SK-N-SH (cell line): ENCODE results near the gene SIRPD. TPM values are rescaled to one million over a fixed set of nuclear protein-coding genes. Genes with fewer than 3 reads are reported as not detected.

Source experiments
- CTCF ChIA-PET: fragments of 300-600, 350-600 bp; formaldehyde crosslinking; extraction: SDS; loops from one replicate; lab custom pipeline; 2021; lab: Yijun Ruan, JAX
- POLR2A ChIA-PET: fragments of 350-600 bp; sonication (Branson Sonifier 250); formaldehyde crosslinking; extraction: SDS; loops from one replicate; lab custom pipeline; 2020; ENCODE audit warnings: antibody characterized with exemption, inconsistent platforms; lab: Yijun Ruan, JAX
- DNase-seq: peaks from one replicate; pipeline ENCODE4 v3.0.0; 2012
- H2AFZ ChIP-seq: fragments of 200-600 bp; sonication (generic); 2 replicates; pipeline ENCODE4 v1.8.1; 2016; ENCODE audit warnings: antibody characterized with exemption, mild to moderate bottlenecking, low read depth
- H3F3A ChIP-seq: fragments of 200-600 bp; sonication (generic); replicated peaks from 2 replicates; pipeline ENCODE3; 2016; ENCODE audit warnings: antibody characterized with exemption, mild to moderate bottlenecking; ENCODE audit not compliant: insufficient read depth
- H3K27ac ChIP-seq, 2 experiments: fragments of 200-500 bp in 1 of 2; fragments of 200-600 bp in 1 of 2; sonication (Bioruptor generic) in 1 of 2; sonication (generic), shearing (Covaris generic) in 1 of 2; 2 replicates each; pipeline versions ENCODE4 v1.5.1 to v1.6.1; 2014 to 2016; ENCODE audit warnings: low read depth in 2 of 2, inconsistent platforms in 1 of 2, low read length in 1 of 2, mild to moderate bottlenecking in 1 of 2, mixed read lengths in 1 of 2
- H3K27me3 ChIP-seq: fragments of 200-600 bp; sonication (generic), shearing (Covaris generic); 2 replicates; pipeline ENCODE4 v1.6.1; 2016; ENCODE audit warnings: mixed run types; ENCODE audit not compliant: insufficient read depth
- H3K36me3 ChIP-seq, 2 experiments: fragments of 200-500 bp in 1 of 2; fragments of 200-600 bp in 1 of 2; sonication (Bioruptor generic) in 1 of 2; sonication (generic) in 1 of 2; replicated peaks in 1 of 2; 2 replicates each; pipeline versions ENCODE3 to v1.5.1; 2014 to 2016; ENCODE audit warnings: low read length in 1 of 2, mild to moderate bottlenecking in 1 of 2; ENCODE audit not compliant: insufficient read depth in 2 of 2, control insufficient read depth in 1 of 2
- H3K4me1 ChIP-seq, 2 experiments: fragments of 200-500 bp in 1 of 2; fragments of 200-600 bp in 1 of 2; sonication (Bioruptor generic) in 1 of 2; sonication (generic), shearing (Covaris generic) in 1 of 2; 2 replicates each; pipeline versions ENCODE4 v1.5.1 to v1.6.1; 2014 to 2016; ENCODE audit warnings: low read depth in 1 of 2, low read length in 1 of 2, mixed run types in 1 of 2; ENCODE audit not compliant: insufficient read depth in 2 of 2, control insufficient read depth in 1 of 2
- H3K4me2 ChIP-seq: fragments of 200-600 bp; sonication (generic), shearing (Covaris generic); 2 replicates; pipeline ENCODE4 v1.6.1; 2017; ENCODE audit warnings: mixed run types
- H3K4me3 ChIP-seq, 2 experiments: fragments of 200-500 bp in 1 of 2; fragments of 200-600 bp in 1 of 2; sonication (Bioruptor generic) in 1 of 2; sonication (generic), shearing (Covaris generic) in 1 of 2; 2 replicates each; pipeline versions ENCODE4 v1.5.1 to v1.8.1; 2014 to 2016; ENCODE audit warnings: low read depth in 2 of 2, inconsistent platforms in 1 of 2, low read length in 1 of 2, mild to moderate bottlenecking in 1 of 2, mixed read lengths in 1 of 2, moderate library complexity in 1 of 2
- H3K79me2 ChIP-seq: fragments of 200-600 bp; sonication (generic); 2 replicates; pipeline ENCODE4 v1.8.1; 2017; ENCODE audit warnings: mild to moderate bottlenecking; ENCODE audit not compliant: insufficient read depth
- H3K9ac ChIP-seq: fragments of 200-600 bp; sonication (generic); 2 replicates; pipeline ENCODE4 v1.6.1; 2017; ENCODE audit warnings: mixed run types
- H3K9me2 ChIP-seq: fragments of 200-600 bp; sonication (generic); 2 replicates; pipeline ENCODE4 v1.6.1; 2017; ENCODE audit warnings: mixed run types
- H3K9me3 ChIP-seq: fragments of 200-600 bp; sonication (generic); 2 replicates; pipeline ENCODE4 v1.6.1; 2017; ENCODE audit warnings: mixed run types, mild to moderate bottlenecking, moderate library complexity
- H4K20me1 ChIP-seq: fragments of 200-600 bp; sonication (generic); 2 replicates; pipeline ENCODE4 v1.6.1; 2017; ENCODE audit warnings: mild to moderate bottlenecking, mixed run types; ENCODE audit not compliant: insufficient read depth
- ELF1 ChIP-seq: IDR thresholded peaks from 2 replicates; pipeline ENCODE4 v1.4.0; 2012
- EP300 ChIP-seq, 2 experiments: IDR thresholded peaks; 2 replicates each; pipeline versions ENCODE4 v1.4.0 to v1.6.1; 2012; ENCODE audit warnings: borderline replicate concordance in 1 of 2, low read depth in 1 of 2, low read length in 1 of 2
- EZH2phosphoT487 ChIP-seq: fragments of 200-600 bp; sonication (generic); IDR thresholded peaks from 2 replicates; pipeline ENCODE4 v1.6.1; 2017; ENCODE audit warnings: low read depth, mixed run types, mild to moderate bottlenecking, antibody characterized with exemption, moderate library complexity, borderline replicate concordance
- FOSL2 ChIP-seq: IDR thresholded peaks from 2 replicates; pipeline ENCODE4 v1.4.0; 2012; ENCODE audit warnings: low read depth, mild to moderate bottlenecking, moderate library complexity, borderline replicate concordance
- GATA2 ChIP-seq: sonication (generic); formaldehyde crosslinking; IDR thresholded peaks from 2 replicates; pipeline ENCODE4 v1.5.0; 2020; ENCODE audit warnings: mild to moderate bottlenecking, missing genetic modification reagents
- MAX ChIP-seq: IDR thresholded peaks from 2 replicates; pipeline ENCODE4 v1.4.0; 2012; ENCODE audit warnings: low read depth
- MEF2A ChIP-seq: IDR thresholded peaks from 2 replicates; pipeline ENCODE4 v1.4.0; 2012; ENCODE audit warnings: low read depth, borderline replicate concordance
- NFIC ChIP-seq: IDR thresholded peaks from 2 replicates; pipeline ENCODE4 v1.4.0; 2012; ENCODE audit warnings: borderline replicate concordance
- NRF1 ChIP-seq: IDR thresholded peaks from 2 replicates; pipeline ENCODE4 v1.6.1; 2012; ENCODE audit warnings: low read depth, mild to moderate bottlenecking, low read length
- PBX3 ChIP-seq: IDR thresholded peaks from 2 replicates; pipeline ENCODE4; 2012
- RCOR1 ChIP-seq: fragments of 150-350 bp; IDR thresholded peaks from 2 replicates; pipeline ENCODE4 v1.6.1; 2017; ENCODE audit warnings: antibody characterized with exemption, low read length
- RXRA ChIP-seq: IDR thresholded peaks from 2 replicates; pipeline ENCODE4 v1.4.0; 2012; ENCODE audit warnings: low read depth, mild to moderate bottlenecking, borderline replicate concordance
- SIN3A ChIP-seq: IDR thresholded peaks from 2 replicates; pipeline ENCODE4 v1.6.1; 2012; ENCODE audit warnings: low read depth, mild to moderate bottlenecking, low read length, moderate library complexity, borderline replicate concordance
- TAF1 ChIP-seq: IDR thresholded peaks from 2 replicates; pipeline ENCODE4 v1.6.1; 2012; ENCODE audit warnings: low read depth, mild to moderate bottlenecking, low read length, moderate library complexity, borderline replicate concordance
- USF1 ChIP-seq: IDR thresholded peaks from 2 replicates; pipeline ENCODE4 v1.4.0; 2012; ENCODE audit warnings: low read depth, borderline replicate concordance
- WGBS: methylation state at CpG from one replicate; pipeline ENCODE4 v1.1.6; 2017; ENCODE audit warnings: low lambda C conversion rate; 5-methylcytosine and 5-hydroxymethylcytosine counted together
- polyA plus RNA-seq, 3 experiments: library from polyadenylated mRNA; depleted of rRNA; stranded (reverse); fragments of >200 nt; gene quantifications; 2 replicates each; pipeline ENCODE4 v1.2.3, GENCODE V29; 2012
- TF ChIP-seq, protein P1 (sequence below): fragments of 150-350 bp; IDR thresholded peaks from 2 replicates; pipeline ENCODE4 v1.6.1; 2017; ENCODE audit warnings: antibody characterized with exemption, low read length, low read depth, borderline replicate concordance
- TF ChIP-seq, protein P2 (sequence below): fragments of 150-350 bp; IDR thresholded peaks from 2 replicates; pipeline ENCODE4 v1.6.1; 2016; ENCODE audit warnings: mild to moderate bottlenecking, low read depth, low read length
- TF ChIP-seq, protein P3 (sequence below): IDR thresholded peaks from 2 replicates; pipeline ENCODE4 v1.4.0; 2012; ENCODE audit warnings: low read depth, borderline replicate concordance

The SIRPD gene
- polyA plus RNA-seq, 1 of the 3 experiments (the other 2 are of a cell fraction), result not detected

DNA sequence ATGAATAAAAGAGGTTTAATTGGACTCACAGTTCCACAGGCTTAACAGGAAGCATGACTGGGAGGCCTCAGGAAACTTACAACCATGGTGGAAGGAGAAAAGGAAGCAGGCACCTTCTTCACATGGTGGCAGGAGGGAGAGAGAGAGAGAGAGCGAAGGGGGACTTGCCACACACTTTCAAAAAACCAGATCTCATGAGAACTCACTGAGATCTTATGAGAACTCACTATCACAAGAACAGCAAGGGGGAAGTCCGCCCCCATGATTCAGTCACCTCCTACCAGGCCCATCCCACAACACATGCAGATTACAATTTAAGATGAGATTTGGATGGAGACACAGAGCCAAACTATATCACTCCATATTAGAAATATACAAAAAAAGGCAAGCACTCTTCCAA is 6.1 kb upstream of the SIRPD start:
- no peak overlapping the region for H3K4me2 ChIP-seq
- H3K9me3 ChIP-seq, result no peaks in the 10 kb centered on the region
- H3F3A ChIP-seq, result no peaks in the 10 kb centered on the region
- CTCF ChIA-PET, result no interaction called here
- no peaks in the 10 kb centered on the region; the same call in 1 of the 2 replicates for H3K27me3 ChIP-seq
- WGBS, result 43% methylated on average over 2 of the region's 2 CpGs
- H3K27ac ChIP-seq, result no peak overlapping the region
- H3K9ac ChIP-seq, result no peak overlapping the region
- POLR2A ChIA-PET, result no interaction called here
- H4K20me1 ChIP-seq, result no peaks in the 10 kb centered on the region
- H3K4me3 ChIP-seq, result no peak overlapping the region
- no peak for DNase-seq
- no peak overlapping the region for H2AFZ ChIP-seq
- no peaks in the 10 kb centered on the region for H3K79me2 ChIP-seq
- peaks cover 0 to 3% of the 10 kb centered on the region in 2 experiments; a peak in 1 of 4 replicates for H3K4me1 ChIP-seq
- TF ChIP-seq NRF1 (no peak), FOSL2 (no peak), TAF1 (no peak), SIN3A (no peak), MAX (no peak), MEF2A (no peak), GATA2 (CRISPR knock-in tag) (no peak)
- TF ChIP-seq, protein P1, sequence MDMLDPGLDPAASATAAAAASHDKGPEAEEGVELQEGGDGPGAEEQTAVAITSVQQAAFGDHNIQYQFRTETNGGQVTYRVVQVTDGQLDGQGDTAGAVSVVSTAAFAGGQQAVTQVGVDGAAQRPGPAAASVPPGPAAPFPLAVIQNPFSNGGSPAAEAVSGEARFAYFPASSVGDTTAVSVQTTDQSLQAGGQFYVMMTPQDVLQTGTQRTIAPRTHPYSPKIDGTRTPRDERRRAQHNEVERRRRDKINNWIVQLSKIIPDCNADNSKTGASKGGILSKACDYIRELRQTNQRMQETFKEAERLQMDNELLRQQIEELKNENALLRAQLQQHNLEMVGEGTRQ, result no peak
- H3K36me3 ChIP-seq, result no peaks in the 10 kb centered on the region
- H3K9me2 ChIP-seq, result no peaks in the 10 kb centered on the region

DNA sequence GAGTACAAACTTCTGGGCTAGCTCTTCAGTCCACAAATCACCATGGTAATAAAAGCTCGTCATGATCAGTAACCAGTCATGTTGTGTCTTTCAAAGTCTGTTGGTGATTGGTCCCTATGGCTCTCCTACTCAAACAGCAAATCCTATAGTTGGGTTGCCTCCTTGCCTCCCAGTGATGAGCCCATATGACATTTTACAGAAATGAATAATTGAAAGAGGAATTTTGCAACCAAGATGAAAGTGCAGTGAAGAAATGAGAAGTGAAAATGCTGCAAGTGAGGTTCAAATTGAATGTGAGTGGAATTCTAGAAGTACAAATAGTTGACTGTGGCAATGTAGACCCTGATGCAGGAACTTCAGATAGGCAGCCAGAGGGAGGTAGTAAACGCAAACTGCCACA is 5.1 kb upstream of the SIRPD start:
- Histone ChIP-seq H3K9me2 (no peaks in the 10 kb centered on the region), H3K9ac (no peak overlapping the region), H3F3A (no peaks in the 10 kb centered on the region), H3K4me3 (no peak overlapping the region), H2AFZ (no peak overlapping the region), H3K27ac (no peak overlapping the region), H4K20me1 (no peaks in the 10 kb centered on the region), H3K27me3 (no peaks in the 10 kb centered on the region; the same call in 1 of the 2 replicates), H3K9me3 (no peaks in the 10 kb centered on the region), H3K79me2 (no peaks in the 10 kb centered on the region), H3K4me2 (no peak overlapping the region), H3K36me3 (no peaks in the 10 kb centered on the region), H3K4me1 (no peaks in the 10 kb centered on the region)
- DNase-seq, result no peak
- no peak for TF ChIP-seq USF1
- TF ChIP-seq NFIC, result no peak
- no peak for TF ChIP-seq GATA2 (CRISPR knock-in tag)
- no peak for TF ChIP-seq RXRA
- TF ChIP-seq, protein P2, sequence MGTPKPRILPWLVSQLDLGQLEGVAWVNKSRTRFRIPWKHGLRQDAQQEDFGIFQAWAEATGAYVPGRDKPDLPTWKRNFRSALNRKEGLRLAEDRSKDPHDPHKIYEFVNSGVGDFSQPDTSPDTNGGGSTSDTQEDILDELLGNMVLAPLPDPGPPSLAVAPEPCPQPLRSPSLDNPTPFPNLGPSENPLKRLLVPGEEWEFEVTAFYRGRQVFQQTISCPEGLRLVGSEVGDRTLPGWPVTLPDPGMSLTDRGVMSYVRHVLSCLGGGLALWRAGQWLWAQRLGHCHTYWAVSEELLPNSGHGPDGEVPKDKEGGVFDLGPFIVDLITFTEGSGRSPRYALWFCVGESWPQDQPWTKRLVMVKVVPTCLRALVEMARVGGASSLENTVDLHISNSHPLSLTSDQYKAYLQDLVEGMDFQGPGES, result no peak
- TF ChIP-seq, protein P1, result no peak
- no peak for TF ChIP-seq SIN3A
- no peak for TF ChIP-seq EP300 (IDR thresholded peaks at IDR 0.05; ENCODE audit: borderline replicate concordance in 1 of 2, low read depth in 1 of 2, low read length in 1 of 2)
- TF ChIP-seq, protein P3, sequence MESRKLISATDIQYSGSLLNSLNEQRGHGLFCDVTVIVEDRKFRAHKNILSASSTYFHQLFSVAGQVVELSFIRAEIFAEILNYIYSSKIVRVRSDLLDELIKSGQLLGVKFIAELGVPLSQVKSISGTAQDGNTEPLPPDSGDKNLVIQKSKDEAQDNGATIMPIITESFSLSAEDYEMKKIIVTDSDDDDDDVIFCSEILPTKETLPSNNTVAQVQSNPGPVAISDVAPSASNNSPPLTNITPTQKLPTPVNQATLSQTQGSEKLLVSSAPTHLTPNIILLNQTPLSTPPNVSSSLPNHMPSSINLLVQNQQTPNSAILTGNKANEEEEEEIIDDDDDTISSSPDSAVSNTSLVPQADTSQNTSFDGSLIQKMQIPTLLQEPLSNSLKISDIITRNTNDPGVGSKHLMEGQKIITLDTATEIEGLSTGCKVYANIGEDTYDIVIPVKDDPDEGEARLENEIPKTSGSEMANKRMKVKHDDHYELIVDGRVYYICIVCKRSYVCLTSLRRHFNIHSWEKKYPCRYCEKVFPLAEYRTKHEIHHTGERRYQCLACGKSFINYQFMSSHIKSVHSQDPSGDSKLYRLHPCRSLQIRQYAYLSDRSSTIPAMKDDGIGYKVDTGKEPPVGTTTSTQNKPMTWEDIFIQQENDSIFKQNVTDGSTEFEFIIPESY, result no peak
- no peak for TF ChIP-seq EZH2phosphoT487
- TF ChIP-seq ELF1, result no peak
- TF ChIP-seq TAF1, result no peak
- no peak for TF ChIP-seq FOSL2
- no peak for TF ChIP-seq PBX3
- no peak for TF ChIP-seq MAX
- TF ChIP-seq RCOR1, result no peak
- POLR2A ChIA-PET, result no interaction called here
- 22% methylated on average over 2 of the region's 2 CpGs for WGBS
- CTCF ChIA-PET, result interaction anchor here (0.5 kb wide), 1 partner anchor 49 kb away, joined by 3 read pairs; no protein-coding TSS in a partner anchor
